ENCODE data around the gene KRTAP5-1. TPM values are rescaled to one million over a fixed set of nuclear protein-coding genes. Genes with fewer than 3 reads are reported as not detected.
"Not testable (repeated sequence)": the region's sequence is repeated elsewhere in the genome, so short reads cannot be mapped to it uniquely, and the experiment has no call there.

KRTAP5-1 gene, protein sequence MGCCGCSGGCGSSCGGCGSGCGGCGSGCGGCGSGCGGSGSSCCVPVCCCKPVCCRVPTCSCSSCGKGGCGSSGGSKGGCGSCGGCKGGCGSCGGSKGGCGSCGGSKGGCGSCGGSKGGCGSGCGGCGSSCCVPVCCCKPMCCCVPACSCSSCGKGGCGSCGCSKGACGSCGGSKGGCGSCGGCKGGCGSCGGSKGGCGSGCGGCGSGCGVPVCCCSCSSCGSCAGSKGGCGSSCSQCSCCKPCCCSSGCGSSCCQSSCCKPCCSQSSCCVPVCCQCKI
- not detected for total RNA-seq
- polyA plus RNA-seq: not detected

GRCh38 chr11:1584661-1585370 lies at the start of gene KRTAP5-1:
KRTAP5-1 (minus strand) TSS chr11:1585283; CDS start chr11:1585249, 34 bp downstream.
- H3K4me1 ChIP-seq (ENCODE audit: insufficient read depth); H3K36me3 ChIP-seq (ENCODE audit: insufficient read depth); H3K27ac ChIP-seq (ENCODE audit: low read depth); H3K4me3 ChIP-seq (ENCODE audit: low read depth, low read length); DNase-seq (ENCODE audit: extremely low spot score): not testable (repeated sequence)
- WGBS: 69% methylated on average over 9 of the region's 9 CpGs

- Histone ChIP-seq H3K4me3 (ENCODE audit: low read depth, low read length) (no peak overlapping the region), H3K4me1 (ENCODE audit: insufficient read depth) (no peaks in the 10 kb centered on the region), H3K27ac (ENCODE audit: low read depth) (no peak overlapping the region), H3K36me3 (ENCODE audit: insufficient read depth) (no peaks in the 10 kb centered on the region)
- DNase-seq (ENCODE audit: extremely low spot score): no peak
- 85% methylated on average over 10 of the region's 10 CpGs for WGBS
Observed at GRCh38 chr11:1633864-1634263, 48.8 kb upstream of the KRTAP5-1 start.

- DNase-seq (ENCODE audit: extremely low spot score): no peak
- H3K4me1 ChIP-seq (ENCODE audit: insufficient read depth): no peaks in the 10 kb centered on the region
- 68% methylated on average over 11 of the region's 11 CpGs for WGBS
- H3K4me3 ChIP-seq (ENCODE audit: low read depth, low read length): no peak overlapping the region
- no peaks in the 10 kb centered on the region for H3K36me3 ChIP-seq (ENCODE audit: insufficient read depth)
- H3K27ac ChIP-seq (ENCODE audit: low read depth): no peak overlapping the region
Observed at GRCh38 chr11:1632053-1632714, 47.1 kb upstream of the KRTAP5-1 start.

- Histone ChIP-seq H3K4me3 (ENCODE audit: low read depth, low read length) (no peak overlapping the region), H3K4me1 (ENCODE audit: insufficient read depth) (no peaks in the 10 kb centered on the region), H3K27ac (ENCODE audit: low read depth) (no peak overlapping the region), H3K36me3 (ENCODE audit: insufficient read depth) (no peaks in the 10 kb centered on the region)
- WGBS: 69% methylated on average over 13 of the region's 13 CpGs
- no peak for DNase-seq (ENCODE audit: extremely low spot score)
Observed at GRCh38 chr11:1631066-1631568, 46.0 kb upstream of the KRTAP5-1 start.

- WGBS: 66% methylated on average over 2 of the region's 2 CpGs
- no peak overlapping the region for H3K27ac ChIP-seq (ENCODE audit: low read depth)
- no peaks in the 10 kb centered on the region for H3K4me1 ChIP-seq (ENCODE audit: insufficient read depth)
- DNase-seq (ENCODE audit: extremely low spot score): no peak
- no peak overlapping the region for H3K4me3 ChIP-seq (ENCODE audit: low read depth, low read length)
- H3K36me3 ChIP-seq (ENCODE audit: insufficient read depth): no peaks in the 10 kb centered on the region
Observed at GRCh38 chr11:1630271-1630670, 45.2 kb upstream of the KRTAP5-1 start.

DNA sequence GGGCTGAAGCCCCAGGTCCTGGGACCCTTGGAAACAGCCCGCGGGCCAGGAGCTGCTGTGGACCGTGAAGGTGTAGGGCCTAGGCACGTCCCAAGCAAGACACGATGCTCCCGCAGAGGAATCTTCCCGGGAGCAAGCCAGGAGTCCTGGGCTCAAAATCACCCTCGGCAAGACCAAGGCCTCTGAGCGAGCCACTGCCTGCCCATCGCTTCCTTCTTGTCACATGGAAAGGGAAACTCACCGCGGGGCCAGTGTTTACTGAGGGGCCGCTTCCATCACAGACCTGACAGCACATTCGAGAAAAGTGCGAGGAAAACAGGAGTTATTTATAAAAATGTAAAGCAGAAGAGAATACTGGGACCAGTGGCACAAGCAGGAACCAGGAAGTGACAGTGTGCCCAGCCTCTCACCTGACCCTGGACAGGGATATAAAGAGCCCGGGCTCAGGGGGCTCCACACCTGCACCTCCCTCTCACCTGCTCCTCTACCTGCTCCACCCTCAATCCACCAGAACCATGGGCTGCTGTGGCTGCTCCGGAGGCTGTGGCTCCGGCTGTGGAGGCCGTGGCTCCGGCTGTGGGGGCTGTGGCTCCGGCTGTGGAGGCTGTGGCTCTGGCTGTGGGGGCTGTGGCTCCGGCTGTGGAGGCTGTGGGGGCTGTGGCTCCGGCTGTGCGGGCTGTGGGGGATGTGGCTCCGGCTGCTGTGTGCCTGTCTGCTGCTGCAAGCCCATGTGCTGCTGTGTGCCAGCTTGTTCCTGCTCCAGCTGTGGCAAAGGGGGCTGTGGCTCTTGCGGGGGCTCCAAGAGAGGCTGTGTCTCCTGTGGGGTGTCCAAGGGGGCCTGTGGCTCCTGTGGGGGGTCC lies 44.5 kb upstream of the KRTAP5-1 start, which contains the start of gene KRTAP5-5:
TSS of gene KRTAP5-5 (plus strand) at position 450 of the 860 bp plus-strand sequence. CDS start at position 516, 66 bp downstream.
- no peak for DNase-seq (ENCODE audit: extremely low spot score)
- no peak within 1 kb of the TSS for H3K27ac ChIP-seq (ENCODE audit: low read depth)
- H3K36me3 ChIP-seq (ENCODE audit: insufficient read depth): no peaks in the 10 kb centered on the region
- no peak within 1 kb of the TSS for H3K4me3 ChIP-seq (ENCODE audit: low read depth, low read length)
- H3K4me1 ChIP-seq (ENCODE audit: insufficient read depth): no peaks in the 10 kb centered on the region
- 77% methylated on average over 26 of the region's 26 CpGs for WGBS

GRCh38 chr11:1628506-1629325 lies 43.6 kb upstream of the KRTAP5-1 start:
- no peak overlapping the region for H3K27ac ChIP-seq (ENCODE audit: low read depth)
- no peaks in the 10 kb centered on the region for H3K36me3 ChIP-seq (ENCODE audit: insufficient read depth)
- H3K4me3 ChIP-seq (ENCODE audit: low read depth, low read length): no peak overlapping the region
- DNase-seq (ENCODE audit: extremely low spot score): no peak
- 33% methylated on average over 35 of the region's 35 CpGs for WGBS
- no peaks in the 10 kb centered on the region for H3K4me1 ChIP-seq (ENCODE audit: insufficient read depth)

DNA sequence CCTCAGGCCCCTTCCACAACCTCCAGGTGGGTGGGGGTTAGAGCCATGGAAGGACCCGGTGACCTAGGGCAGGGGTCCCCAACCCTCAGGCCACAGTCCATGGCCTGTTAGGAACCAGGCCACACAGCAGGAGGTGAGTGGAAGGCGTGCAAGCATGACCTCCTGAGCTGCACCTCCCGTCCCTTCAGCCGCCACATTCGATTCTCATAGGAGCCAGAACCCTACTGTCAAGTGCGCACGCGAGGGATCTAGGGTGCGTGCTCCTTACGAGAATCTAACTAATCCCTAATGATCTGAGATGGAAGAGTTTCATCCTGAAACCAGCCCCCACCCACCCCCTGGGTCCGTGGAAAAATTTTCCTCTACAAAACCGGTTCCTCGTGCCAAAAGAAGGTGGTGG lies 40.5 kb upstream of the KRTAP5-1 start:
- WGBS: 85% methylated on average over 13 of the region's 13 CpGs
- Histone ChIP-seq H3K4me3 (ENCODE audit: low read depth, low read length) (no peak overlapping the region), H3K27ac (ENCODE audit: low read depth) (no peak overlapping the region), H3K4me1 (ENCODE audit: insufficient read depth) (no peaks in the 10 kb centered on the region), H3K36me3 (ENCODE audit: insufficient read depth) (no peaks in the 10 kb centered on the region)
- no peak for DNase-seq (ENCODE audit: extremely low spot score)

GRCh38 chr11:1624621-1625020 lies 39.5 kb upstream of the KRTAP5-1 start:
- no peak overlapping the region for H3K4me3 ChIP-seq (ENCODE audit: low read depth, low read length)
- H3K4me1 ChIP-seq (ENCODE audit: insufficient read depth): no peaks in the 10 kb centered on the region
- no peak overlapping the region for H3K27ac ChIP-seq (ENCODE audit: low read depth)
- WGBS: 75% methylated on average over 16 of the region's 16 CpGs
- H3K36me3 ChIP-seq (ENCODE audit: insufficient read depth): no peaks in the 10 kb centered on the region
- no peak for DNase-seq (ENCODE audit: extremely low spot score)

- no peak overlapping the region for H3K4me3 ChIP-seq (ENCODE audit: low read depth, low read length)
- no peak for DNase-seq (ENCODE audit: extremely low spot score)
- no peak overlapping the region for H3K27ac ChIP-seq (ENCODE audit: low read depth)
- 88% methylated on average over 9 of the region's 9 CpGs for WGBS
- H3K36me3 ChIP-seq (ENCODE audit: insufficient read depth): no peaks in the 10 kb centered on the region
- H3K4me1 ChIP-seq (ENCODE audit: insufficient read depth): no peaks in the 10 kb centered on the region
Observed at GRCh38 chr11:1623716-1624115, 38.6 kb upstream of the KRTAP5-1 start.

- WGBS: 62% methylated on average over 1 of the region's 1 CpG
- Histone ChIP-seq H3K4me3 (ENCODE audit: low read depth, low read length) (no peak within 1 kb of the TSS), H3K4me1 (ENCODE audit: insufficient read depth) (no peaks in the 10 kb centered on the region), H3K36me3 (ENCODE audit: insufficient read depth) (no peaks in the 10 kb centered on the region), H3K27ac (ENCODE audit: low read depth) (no peak within 1 kb of the TSS)
- DNase-seq (ENCODE audit: extremely low spot score): no peak
Observed at GRCh38 chr11:1622086-1622485, 37.0 kb upstream of the KRTAP5-1 start, which contains the start of gene KRTAP5-4. KRTAP5-4 (minus strand) TSS chr11:1622138; CDS start chr11:1622093, 45 bp downstream.

DNA sequence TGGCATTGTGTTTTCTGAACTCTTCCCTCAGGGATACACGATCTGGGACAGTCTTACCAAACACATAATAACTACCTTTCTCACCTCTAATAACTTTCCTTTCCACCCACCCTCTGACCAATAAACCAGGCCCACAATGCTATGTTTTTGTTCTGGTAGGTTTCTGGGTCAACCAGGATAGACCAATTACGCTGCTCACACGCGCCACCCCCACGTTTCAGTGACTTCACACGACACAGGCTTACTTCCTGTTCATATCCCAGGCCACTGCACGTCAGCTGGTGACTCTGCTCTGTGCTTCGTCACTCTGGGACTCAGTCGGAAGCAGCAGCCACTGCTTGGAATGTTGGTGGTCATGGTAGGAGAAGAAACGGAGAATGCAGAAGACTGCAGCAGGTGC lies 34.4 kb upstream of the KRTAP5-1 start:
- no peak overlapping the region for H3K4me3 ChIP-seq (ENCODE audit: low read depth, low read length)
- DNase-seq (ENCODE audit: extremely low spot score): no peak
- H3K27ac ChIP-seq (ENCODE audit: low read depth): no peak overlapping the region
- H3K4me1 ChIP-seq (ENCODE audit: insufficient read depth): no peaks in the 10 kb centered on the region
- no peaks in the 10 kb centered on the region for H3K36me3 ChIP-seq (ENCODE audit: insufficient read depth)
- 42% methylated on average over 10 of the region's 10 CpGs for WGBS
